WTC11 (cell line): ENCODE measurements around the gene AIFM1. TPM values are rescaled to one million over a fixed set of nuclear protein-coding genes. Genes with fewer than 3 reads are reported as not detected.

Experiments used
- ATAC-seq: fragments of 200-7000 bp; cut with Tn5 transposase; 2 replicates; pipeline ENCODE4 v1.10.0; 2021; ENCODE audit warnings: mild to moderate bottlenecking, moderate library complexity
- CTCF ChIA-PET: fragments of 300-600 bp; sonication (Branson Sonifier 250); formaldehyde crosslinking; loops from one replicate; lab custom pipeline; 2021; ENCODE audit warnings: antibody characterized with exemption; lab: Charles Lee
- POLR2A ChIA-PET: fragments of 350-600 bp; sonication (Branson Sonifier 250); formaldehyde crosslinking; loops from one replicate; lab custom pipeline; 2021; ENCODE audit warnings: antibody characterized with exemption; lab: Charles Lee
- DNase-seq: peaks from one replicate; pipeline ENCODE4 v3.0.0; 2021; ENCODE audit warnings: low spot score
- H3K27ac Mint-ChIP-seq: 2 replicates; pipeline ENCODE4 v1.8.0; 2021; ENCODE audit warnings: mixed read lengths
- H3K27me3 Mint-ChIP-seq: 2 replicates; pipeline ENCODE4 v1.8.0; 2021; ENCODE audit warnings: low read depth, mild to moderate bottlenecking, moderate library complexity, mixed read lengths
- H3K36me3 Mint-ChIP-seq: 2 replicates; pipeline ENCODE4 v1.8.0; 2021; ENCODE audit warnings: mixed read lengths
- H3K4me1 Mint-ChIP-seq: 2 replicates; pipeline ENCODE4 v1.8.0; 2022; ENCODE audit warnings: mixed read lengths
- H3K4me3 Mint-ChIP-seq: 2 replicates; pipeline ENCODE4 v1.8.0; 2021; ENCODE audit warnings: mild to moderate bottlenecking, moderate library complexity, mixed read lengths
- H3K9me3 Mint-ChIP-seq: 2 replicates; pipeline ENCODE4 v1.8.0; 2021; ENCODE audit warnings: mixed read lengths
- CTCF ChIP-seq: fragments of 200-600 bp; IDR thresholded peaks from 2 replicates; pipeline ENCODE4 v1.8.0; 2022; ENCODE audit warnings: antibody characterized with exemption
- E2F4 ChIP-seq: sonication (generic); formaldehyde crosslinking; IDR thresholded peaks from 2 replicates; pipeline ENCODE4 v1.8.1; 2022; ENCODE audit warnings: low read depth, mild to moderate bottlenecking, moderate library complexity, missing genetic modification reagents, borderline replicate concordance
- ESRRA ChIP-seq: sonication (generic); formaldehyde crosslinking; IDR thresholded peaks from 2 replicates; pipeline ENCODE4 v1.8.1; 2022; ENCODE audit warnings: mild to moderate bottlenecking, missing genetic modification reagents, borderline replicate concordance
- HMGXB4 ChIP-seq: sonication (generic); formaldehyde crosslinking; IDR thresholded peaks from 2 replicates; pipeline ENCODE4 v1.8.1; 2023; ENCODE audit warnings: mild to moderate bottlenecking, moderate library complexity, missing genetic modification reagents
- NFYB ChIP-seq: sonication (generic); formaldehyde crosslinking; conservative IDR thresholded peaks from 2 replicates; pipeline ENCODE4 v1.8.0; 2022; ENCODE audit warnings: low read depth, missing genetic modification reagents
- NR2C2 ChIP-seq: sonication (generic); formaldehyde crosslinking; IDR thresholded peaks from 2 replicates; pipeline ENCODE4 v1.8.0; 2022; ENCODE audit warnings: mild to moderate bottlenecking, missing genetic modification reagents
- PREB ChIP-seq: sonication (generic); formaldehyde crosslinking; IDR thresholded peaks from 2 replicates; pipeline ENCODE4 v1.8.1; 2022; ENCODE audit warnings: mild to moderate bottlenecking, missing genetic modification reagents, moderate library complexity, borderline replicate concordance
- ZMAT4 ChIP-seq: fragments of 250-450 bp; sonication (Bioruptor Pico); IDR thresholded peaks from 2 replicates; pipeline ENCODE4 v1.9.0; 2021; ENCODE audit warnings: mild to moderate bottlenecking
- ZNF281 ChIP-seq: sonication (generic); formaldehyde crosslinking; IDR thresholded peaks from 2 replicates; pipeline ENCODE4 v1.8.0; 2023; ENCODE audit warnings: mild to moderate bottlenecking, missing genetic modification reagents
- total RNA-seq: library from RNA; stranded (reverse); gene quantifications from 3 replicates; pipeline ENCODE4 v1.2.3, GENCODE V29; 2021
- TF ChIP-seq, protein P1 (sequence below): sonication (generic); formaldehyde crosslinking; IDR thresholded peaks from 2 replicates; pipeline ENCODE4 v1.8.1; 2023; ENCODE audit warnings: mild to moderate bottlenecking, missing genetic modification reagents
- TF ChIP-seq, protein P2 (sequence below): fragments of 250-450 bp; sonication (Bioruptor Pico); IDR thresholded peaks from 2 replicates; pipeline ENCODE4 v1.9.0; 2021; ENCODE audit warnings: mild to moderate bottlenecking

AIFM1 gene
- total RNA-seq, 1 experiment from 2014 or later = 53.5 TPM

DNA sequence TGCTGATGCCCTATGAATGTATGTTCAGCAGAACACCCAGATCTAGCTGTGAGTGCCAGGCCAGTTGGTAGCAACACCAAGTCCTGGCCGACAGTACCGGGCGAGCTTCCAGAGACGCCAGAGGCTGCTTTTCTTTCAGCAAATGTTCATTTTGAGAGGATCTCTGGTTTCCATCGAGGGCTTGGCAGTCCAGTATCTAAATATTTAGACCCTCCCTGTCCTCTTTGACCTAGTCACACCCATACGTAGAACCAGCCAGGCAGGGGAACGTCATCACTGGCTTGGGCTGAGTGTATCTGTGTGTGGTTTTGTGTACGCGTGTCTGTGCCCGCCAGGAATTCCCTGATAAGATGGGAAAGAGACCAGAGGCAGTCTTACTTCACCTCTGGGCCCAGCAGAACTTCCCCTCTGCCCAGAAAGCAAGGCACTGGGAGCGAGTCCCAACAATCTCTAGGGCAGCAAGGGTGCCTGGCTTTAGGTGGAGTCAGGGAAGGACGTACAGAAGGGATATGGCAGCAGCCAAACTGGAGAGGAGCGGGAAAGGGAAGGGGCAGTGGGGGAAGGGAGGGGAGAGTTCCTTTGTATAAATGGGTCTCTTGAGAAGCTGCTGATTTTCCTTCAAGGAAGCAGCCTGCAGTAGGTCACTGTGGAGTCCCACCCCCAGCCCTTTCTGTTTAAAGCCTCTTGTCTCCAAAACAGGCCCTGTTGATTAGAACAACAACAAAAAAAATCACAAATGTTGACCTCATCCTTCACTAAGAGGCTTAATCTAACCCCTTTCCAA, 40.4 kb downstream of the AIFM1 start:
- ATAC-seq (no peak), DNase-seq (no peak)
- peaks cover 3% of the 10 kb centered on the region for H3K27me3 Mint-ChIP-seq
- no peak overlapping the region for H3K4me3 Mint-ChIP-seq
- POLR2A ChIA-PET = no interaction called here
- no peaks in the 10 kb centered on the region for H3K9me3 Mint-ChIP-seq
- no peak overlapping the region for H3K27ac Mint-ChIP-seq
- CTCF ChIA-PET = interaction anchor here (1.6 kb wide), 1 partner anchor 65 kb away, joined by 5 read pairs; no protein-coding TSS in a partner anchor
- peaks cover 15% of the 10 kb centered on the region for H3K36me3 Mint-ChIP-seq
- peaks cover under 1% of the 10 kb centered on the region for H3K4me1 Mint-ChIP-seq
- TF ChIP-seq, protein P1, sequence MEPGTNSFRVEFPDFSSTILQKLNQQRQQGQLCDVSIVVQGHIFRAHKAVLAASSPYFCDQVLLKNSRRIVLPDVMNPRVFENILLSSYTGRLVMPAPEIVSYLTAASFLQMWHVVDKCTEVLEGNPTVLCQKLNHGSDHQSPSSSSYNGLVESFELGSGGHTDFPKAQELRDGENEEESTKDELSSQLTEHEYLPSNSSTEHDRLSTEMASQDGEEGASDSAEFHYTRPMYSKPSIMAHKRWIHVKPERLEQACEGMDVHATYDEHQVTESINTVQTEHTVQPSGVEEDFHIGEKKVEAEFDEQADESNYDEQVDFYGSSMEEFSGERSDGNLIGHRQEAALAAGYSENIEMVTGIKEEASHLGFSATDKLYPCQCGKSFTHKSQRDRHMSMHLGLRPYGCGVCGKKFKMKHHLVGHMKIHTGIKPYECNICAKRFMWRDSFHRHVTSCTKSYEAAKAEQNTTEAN (CRISPR knock-in tag) = no peak
- TF ChIP-seq ZMAT4 (CRISPR knock-in tag) = no peak
- TF ChIP-seq NFYB (CRISPR knock-in tag) = no peak
- TF ChIP-seq PREB (CRISPR knock-in tag) = no peak
- TF ChIP-seq E2F4 (CRISPR knock-in tag) = no peak
- no peak for TF ChIP-seq HMGXB4
- no peak for TF ChIP-seq CTCF
- TF ChIP-seq ZNF281 (CRISPR knock-in tag) = no peak
- no peak for TF ChIP-seq NR2C2 (CRISPR knock-in tag)
- TF ChIP-seq ESRRA (CRISPR knock-in tag) = no peak
- TF ChIP-seq, protein P2, sequence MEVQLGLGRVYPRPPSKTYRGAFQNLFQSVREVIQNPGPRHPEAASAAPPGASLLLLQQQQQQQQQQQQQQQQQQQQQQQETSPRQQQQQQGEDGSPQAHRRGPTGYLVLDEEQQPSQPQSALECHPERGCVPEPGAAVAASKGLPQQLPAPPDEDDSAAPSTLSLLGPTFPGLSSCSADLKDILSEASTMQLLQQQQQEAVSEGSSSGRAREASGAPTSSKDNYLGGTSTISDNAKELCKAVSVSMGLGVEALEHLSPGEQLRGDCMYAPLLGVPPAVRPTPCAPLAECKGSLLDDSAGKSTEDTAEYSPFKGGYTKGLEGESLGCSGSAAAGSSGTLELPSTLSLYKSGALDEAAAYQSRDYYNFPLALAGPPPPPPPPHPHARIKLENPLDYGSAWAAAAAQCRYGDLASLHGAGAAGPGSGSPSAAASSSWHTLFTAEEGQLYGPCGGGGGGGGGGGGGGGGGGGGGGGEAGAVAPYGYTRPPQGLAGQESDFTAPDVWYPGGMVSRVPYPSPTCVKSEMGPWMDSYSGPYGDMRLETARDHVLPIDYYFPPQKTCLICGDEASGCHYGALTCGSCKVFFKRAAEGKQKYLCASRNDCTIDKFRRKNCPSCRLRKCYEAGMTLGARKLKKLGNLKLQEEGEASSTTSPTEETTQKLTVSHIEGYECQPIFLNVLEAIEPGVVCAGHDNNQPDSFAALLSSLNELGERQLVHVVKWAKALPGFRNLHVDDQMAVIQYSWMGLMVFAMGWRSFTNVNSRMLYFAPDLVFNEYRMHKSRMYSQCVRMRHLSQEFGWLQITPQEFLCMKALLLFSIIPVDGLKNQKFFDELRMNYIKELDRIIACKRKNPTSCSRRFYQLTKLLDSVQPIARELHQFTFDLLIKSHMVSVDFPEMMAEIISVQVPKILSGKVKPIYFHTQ (CRISPR knock-in tag) = no peak
